GM12864 (cell line): ENCODE data around the gene IMP3.

Source experiments
- DNase-seq: peaks from one replicate; pipeline ENCODE4 v3.0.0-alpha.2; 2011; ENCODE audit warnings: low read depth
- H3K4me3 ChIP-seq: 2 replicates; pipeline ENCODE4 v1.5.1; 2011; ENCODE audit warnings: mild to moderate bottlenecking, low read depth, low read length, control low read depth
- CTCF ChIP-seq: IDR thresholded peaks from 2 replicates; pipeline ENCODE4 v1.5.1; 2011; ENCODE audit warnings: low read depth, mild to moderate bottlenecking, moderate library complexity, low read length, control low read depth, inconsistent platforms; ENCODE audit errors: missing control alignments

The IMP3 gene

GRCh38 chr15:75661756-75662140 lies 21.7 kb upstream of the IMP3 start:
- TF ChIP-seq CTCF: no peak
- no peak overlapping the region for H3K4me3 ChIP-seq
- no peak for DNase-seq

GRCh38 chr15:75661100-75661755 lies 21.2 kb upstream of the IMP3 start:
- H3K4me3 ChIP-seq: no peak overlapping the region
- no peak for DNase-seq
- TF ChIP-seq CTCF: no peak

DNA sequence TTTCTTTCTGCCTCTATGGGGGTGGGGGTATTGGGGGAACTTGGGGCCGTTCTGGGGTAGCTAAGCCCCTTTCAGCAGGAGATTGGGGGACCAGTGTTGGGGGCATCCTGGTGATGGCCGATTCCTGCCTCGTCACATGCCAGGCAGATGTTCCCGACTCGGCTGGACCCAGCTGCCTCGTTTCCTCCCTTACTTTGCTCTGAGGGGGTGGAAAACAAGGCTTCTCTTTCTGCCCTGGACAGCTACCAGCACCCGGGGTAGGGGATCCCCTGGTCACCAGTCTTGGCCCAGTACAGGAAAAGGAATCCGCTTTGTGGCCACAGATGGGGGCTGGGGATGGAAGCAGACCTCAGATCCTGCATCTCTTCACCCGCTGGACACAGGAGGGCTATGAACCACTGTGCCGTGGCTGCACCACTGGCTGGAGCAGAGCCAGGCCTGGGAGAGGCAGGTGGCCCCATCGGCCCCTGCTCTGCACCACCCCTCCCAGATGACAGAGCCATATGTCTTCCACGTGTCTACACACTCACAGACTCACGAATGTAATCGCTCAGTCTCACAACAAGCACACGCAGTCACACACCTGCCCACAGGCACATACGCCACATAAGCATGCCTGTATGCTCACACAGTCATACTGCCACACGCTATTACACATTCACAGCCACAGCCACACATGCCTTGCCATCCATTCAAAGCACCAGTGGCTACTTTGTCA lies 20.1 kb upstream of the IMP3 start:
- no peak for DNase-seq
- no peak for TF ChIP-seq CTCF
- no peak overlapping the region for H3K4me3 ChIP-seq

DNA sequence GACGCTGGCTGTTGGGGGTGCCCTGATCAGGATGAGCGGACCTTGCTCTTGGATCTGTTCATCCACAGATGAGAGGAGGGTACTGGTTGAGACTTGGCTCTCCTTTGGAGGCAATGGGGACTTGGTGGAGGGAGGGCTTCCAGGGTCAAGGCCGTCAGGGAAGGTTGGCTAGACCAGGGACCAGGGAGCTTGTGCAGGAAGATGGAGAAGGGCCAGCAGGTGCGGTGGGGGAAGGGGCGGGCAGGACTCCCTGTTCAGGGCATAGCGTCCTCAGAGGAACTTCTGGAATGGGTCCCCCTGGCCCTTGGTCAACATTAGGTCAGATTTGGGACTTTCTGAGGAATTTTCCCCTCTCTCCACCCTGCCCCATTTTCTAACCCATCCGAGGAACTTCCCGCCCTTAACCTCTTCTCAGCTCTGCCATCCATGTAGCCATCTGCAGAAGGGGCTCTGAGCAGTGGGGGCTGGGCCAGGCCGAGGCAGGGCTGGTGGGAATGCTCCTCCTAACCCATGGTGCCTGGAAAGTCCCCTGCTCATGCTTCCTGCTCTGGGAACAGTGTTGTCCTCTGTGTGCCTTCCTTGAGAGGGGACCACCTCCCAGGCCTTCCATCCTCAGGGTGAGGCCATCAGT lies 19.2 kb upstream of the IMP3 start:
- TF ChIP-seq CTCF: no peak

DNA sequence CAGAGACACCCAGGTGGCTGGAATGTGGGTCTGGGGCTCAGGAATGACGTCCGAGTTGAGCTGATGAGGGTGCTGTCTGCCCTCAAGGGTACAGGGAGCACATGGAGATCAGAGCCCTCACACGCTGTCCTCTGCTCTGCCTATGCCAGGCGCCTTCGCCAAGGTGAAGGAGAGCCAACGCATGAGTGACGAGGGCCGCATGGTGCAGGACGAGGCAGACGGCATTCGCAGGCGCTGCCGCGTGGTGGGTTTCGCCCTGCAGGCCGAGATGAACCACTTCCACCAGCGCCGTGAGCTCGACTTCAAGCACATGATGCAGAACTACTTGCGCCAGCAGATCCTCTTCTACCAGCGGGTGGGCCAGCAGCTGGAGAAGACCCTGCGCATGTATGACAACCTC lies 16.8 kb upstream of the IMP3 start:
- no peak for TF ChIP-seq CTCF
- no peak for DNase-seq
- H3K4me3 ChIP-seq: no peak overlapping the region

More for the DNA sequence above, 19.2 kb upstream of the IMP3 start:
- DNase-seq: no peak
- H3K4me3 ChIP-seq: no peak overlapping the region

GRCh38 chr15:75656331-75656730 lies 16.3 kb upstream of the IMP3 start:
- no peak for TF ChIP-seq CTCF
- no peak overlapping the region for H3K4me3 ChIP-seq
- no peak for DNase-seq
